Measurements from ENCODE around the gene SLC39A7.

DNA sequence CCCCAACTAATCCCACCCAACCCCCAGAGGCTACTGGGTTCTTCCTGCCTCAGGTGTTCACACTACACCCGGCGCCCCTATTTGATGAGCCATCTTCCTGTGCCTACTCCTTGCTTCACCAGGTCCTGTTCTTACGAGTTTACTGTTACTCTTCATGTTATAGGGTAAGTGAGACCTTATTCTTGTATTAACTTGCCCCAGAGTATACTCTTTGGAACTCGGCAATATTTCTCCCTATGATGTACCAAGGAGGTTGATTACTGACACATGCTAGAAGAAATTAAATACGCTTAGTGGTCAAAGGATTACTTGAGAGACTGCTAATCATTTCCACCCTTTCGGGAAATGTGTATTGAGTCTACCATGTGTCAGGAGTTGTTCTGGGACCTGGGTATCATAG is 16.6 kb downstream of the SLC39A7 start:
- TF ChIP-seq YY1 (IDR thresholded peaks at IDR 0.05; ENCODE audit: extremely low read depth, insufficient replicate concordance, low read depth, low read length): no peak
- no peak for TF ChIP-seq EZH2 (IDR thresholded peaks at IDR 0.05)
- TF ChIP-seq ATF3 (IDR thresholded peaks at IDR 0.05): no peak
- TF ChIP-seq, protein P1, sequence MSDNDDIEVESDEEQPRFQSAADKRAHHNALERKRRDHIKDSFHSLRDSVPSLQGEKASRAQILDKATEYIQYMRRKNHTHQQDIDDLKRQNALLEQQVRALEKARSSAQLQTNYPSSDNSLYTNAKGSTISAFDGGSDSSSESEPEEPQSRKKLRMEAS (IDR thresholded peaks at IDR 0.05): no peak
- no peak for TF ChIP-seq SIN3A (IDR thresholded peaks at IDR 0.05; ENCODE audit: low read depth)
- no peak for TF ChIP-seq CBX3 (IDR thresholded peaks at IDR 0.05; ENCODE audit: low read depth)
- TF ChIP-seq, protein P2, sequence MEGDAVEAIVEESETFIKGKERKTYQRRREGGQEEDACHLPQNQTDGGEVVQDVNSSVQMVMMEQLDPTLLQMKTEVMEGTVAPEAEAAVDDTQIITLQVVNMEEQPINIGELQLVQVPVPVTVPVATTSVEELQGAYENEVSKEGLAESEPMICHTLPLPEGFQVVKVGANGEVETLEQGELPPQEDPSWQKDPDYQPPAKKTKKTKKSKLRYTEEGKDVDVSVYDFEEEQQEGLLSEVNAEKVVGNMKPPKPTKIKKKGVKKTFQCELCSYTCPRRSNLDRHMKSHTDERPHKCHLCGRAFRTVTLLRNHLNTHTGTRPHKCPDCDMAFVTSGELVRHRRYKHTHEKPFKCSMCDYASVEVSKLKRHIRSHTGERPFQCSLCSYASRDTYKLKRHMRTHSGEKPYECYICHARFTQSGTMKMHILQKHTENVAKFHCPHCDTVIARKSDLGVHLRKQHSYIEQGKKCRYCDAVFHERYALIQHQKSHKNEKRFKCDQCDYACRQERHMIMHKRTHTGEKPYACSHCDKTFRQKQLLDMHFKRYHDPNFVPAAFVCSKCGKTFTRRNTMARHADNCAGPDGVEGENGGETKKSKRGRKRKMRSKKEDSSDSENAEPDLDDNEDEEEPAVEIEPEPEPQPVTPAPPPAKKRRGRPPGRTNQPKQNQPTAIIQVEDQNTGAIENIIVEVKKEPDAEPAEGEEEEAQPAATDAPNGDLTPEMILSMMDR (IDR thresholded peaks at IDR 0.05 in 2 of 3, conservative IDR thresholded peaks at IDR 0.05 in 1 of 3; ENCODE audit: borderline replicate concordance in 1 of 3, insufficient read depth in 1 of 3, low read depth in 2 of 3, low read length in 2 of 3): no peak
- no peak for TF ChIP-seq EZH2phosphoT487 (IDR thresholded peaks at IDR 0.05; ENCODE audit: borderline replicate concordance)
